Measurements from ENCODE around the gene FBXL13. TPM values are rescaled to one million over a fixed set of nuclear protein-coding genes. Genes with fewer than 3 reads are reported as not detected.
"Not testable (repeated sequence)": the region's sequence is repeated elsewhere in the genome, so short reads cannot be mapped to it uniquely, and the experiment has no call there.

Gene FBXL13
- total and polyA plus RNA-seq, 2 experiments from 2014 or later: 1.2 to 2.5 TPM

GRCh38 chr7:102977586-102977985 is 97.0 kb downstream of the FBXL13 start:
- H3K4me3 ChIP-seq; H3K4me3 Mint-ChIP-seq; H3K9me3 Mint-ChIP-seq; H3K4me2 ChIP-seq; H3K9me2 ChIP-seq (ENCODE audit: insufficient read depth); H3K27me3 ChIP-seq (ENCODE audit: insufficient read depth); H3K27ac ChIP-seq (ENCODE audit: low read depth); H3K27me3 Mint-ChIP-seq (ENCODE audit: insufficient read depth, low read depth, poor library complexity); DNase-seq (ENCODE audit: low spot score); H3K27ac Mint-ChIP-seq; H3K4me1 ChIP-seq (ENCODE audit: insufficient read depth); H3F3A ChIP-seq (replicated peaks; ENCODE audit: low read depth); H3K36me3 Mint-ChIP-seq (ENCODE audit: low read depth); ATAC-seq; H3K79me2 ChIP-seq (replicated peaks; ENCODE audit: insufficient read depth); H4K20me1 ChIP-seq (replicated peaks; ENCODE audit: insufficient read depth); H2AFZ ChIP-seq; H3K36me3 ChIP-seq (ENCODE audit: insufficient read depth): not testable (repeated sequence)
- H3K4me1 Mint-ChIP-seq: peaks cover 17% of the 10 kb centered on the region

- H3K4me1 Mint-ChIP-seq: peaks cover 17% of the 10 kb centered on the region
- no peak for DNase-seq (ENCODE audit: low spot score)
- H3K27ac ChIP-seq (ENCODE audit: low read depth): no peak overlapping the region
- no peaks in the 10 kb centered on the region for H3F3A ChIP-seq (replicated peaks; ENCODE audit: low read depth)
- H3K79me2 ChIP-seq (replicated peaks; ENCODE audit: insufficient read depth): no peaks in the 10 kb centered on the region
- no peaks in the 10 kb centered on the region for H4K20me1 ChIP-seq (replicated peaks; ENCODE audit: insufficient read depth)
- H3K9me2 ChIP-seq (ENCODE audit: insufficient read depth): no peaks in the 10 kb centered on the region
- H3K9me3 Mint-ChIP-seq: no peaks in the 10 kb centered on the region; the same call in 2 of the 3 replicates
- 0 out of 2 replicates have a peak, but pooled peaks cover 4% of the 10 kb centered on the region for H3K4me1 ChIP-seq (ENCODE audit: insufficient read depth)
- no peaks in the 10 kb centered on the region for H3K36me3 Mint-ChIP-seq (ENCODE audit: low read depth)
- no peak for ATAC-seq
- no peaks in the 10 kb centered on the region for H3K36me3 ChIP-seq (ENCODE audit: insufficient read depth)
- no peak overlapping the region for H3K4me3 ChIP-seq
- no peak overlapping the region; the same call in 1 of the 2 replicates for H3K27ac Mint-ChIP-seq
- H3K27me3 Mint-ChIP-seq (ENCODE audit: insufficient read depth, low read depth, poor library complexity): peaks cover 2% of the 10 kb centered on the region
- no peaks in the 10 kb centered on the region for H3K27me3 ChIP-seq (ENCODE audit: insufficient read depth)
- no peak overlapping the region for H3K4me2 ChIP-seq
- no peak overlapping the region for H2AFZ ChIP-seq
- TF ChIP-seq EZH2 (IDR thresholded peaks at IDR 0.05; ENCODE audit: low read depth, unreplicated experiment) (no peak), REST (IDR thresholded peaks at IDR 0.05; ENCODE audit: unreplicated experiment) (no peak), ZNF462 (CRISPR knock-in tag; IDR thresholded peaks at IDR 0.05) (no peak), ZNF114 (CRISPR knock-in tag; IDR thresholded peaks at IDR 0.05) (no peak), EZH2phosphoT487 (IDR thresholded peaks at IDR 0.05; ENCODE audit: unreplicated experiment) (no peak), NANOG (IDR thresholded peaks at IDR 0.05; ENCODE audit: borderline replicate concordance) (no peak), STAT1 (IDR thresholded peaks at IDR 0.05; ENCODE audit: unreplicated experiment) (no peak), JUNB (IDR thresholded peaks at IDR 0.05; ENCODE audit: unreplicated experiment) (no peak), CTCF (conservative IDR thresholded peaks at IDR 0.05; ENCODE audit: low read depth in 2 of 2) (no peak)
- H3K4me3 Mint-ChIP-seq: no peak overlapping the region
Observed at GRCh38 chr7:102976493-102976892, 98.1 kb downstream of the FBXL13 start.

All from GM23338 (cell line).